ENCODE measurements around the gene RPS6KA2. TPM values are rescaled to one million over a fixed set of nuclear protein-coding genes. Genes with fewer than 3 reads are reported as not detected.
A peak's percentile ranks its signal among the peaks of the same experiment; 100 is the strongest.

RPS6KA2 gene
- total RNA-seq, 1 donor from 2014 or later, result 12.3 TPM

GRCh38 chr6:166616261-166617238 is 10.5 kb downstream of the RPS6KA2 start:
- Mint-ChIP-seq H3K27ac (no peak overlapping the region), H3K4me3 (no peak overlapping the region), H3K9me3 (no peaks in the 10 kb centered on the region), H3K27me3 (ENCODE audit: low read depth) (peaks cover 5% of the 10 kb centered on the region), H3K4me1 (peaks cover 68% of the 10 kb centered on the region), H3K36me3 (peaks cover 4% of the 10 kb centered on the region)
- DNase-seq (ENCODE audit: low spot score in 2 of 2, unreplicated experiment in 2 of 2), result no peak
- TF ChIP-seq, protein P1, sequence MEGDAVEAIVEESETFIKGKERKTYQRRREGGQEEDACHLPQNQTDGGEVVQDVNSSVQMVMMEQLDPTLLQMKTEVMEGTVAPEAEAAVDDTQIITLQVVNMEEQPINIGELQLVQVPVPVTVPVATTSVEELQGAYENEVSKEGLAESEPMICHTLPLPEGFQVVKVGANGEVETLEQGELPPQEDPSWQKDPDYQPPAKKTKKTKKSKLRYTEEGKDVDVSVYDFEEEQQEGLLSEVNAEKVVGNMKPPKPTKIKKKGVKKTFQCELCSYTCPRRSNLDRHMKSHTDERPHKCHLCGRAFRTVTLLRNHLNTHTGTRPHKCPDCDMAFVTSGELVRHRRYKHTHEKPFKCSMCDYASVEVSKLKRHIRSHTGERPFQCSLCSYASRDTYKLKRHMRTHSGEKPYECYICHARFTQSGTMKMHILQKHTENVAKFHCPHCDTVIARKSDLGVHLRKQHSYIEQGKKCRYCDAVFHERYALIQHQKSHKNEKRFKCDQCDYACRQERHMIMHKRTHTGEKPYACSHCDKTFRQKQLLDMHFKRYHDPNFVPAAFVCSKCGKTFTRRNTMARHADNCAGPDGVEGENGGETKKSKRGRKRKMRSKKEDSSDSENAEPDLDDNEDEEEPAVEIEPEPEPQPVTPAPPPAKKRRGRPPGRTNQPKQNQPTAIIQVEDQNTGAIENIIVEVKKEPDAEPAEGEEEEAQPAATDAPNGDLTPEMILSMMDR (IDR thresholded peaks at IDR 0.05; ENCODE audit: unreplicated experiment), result no peak

DNA sequence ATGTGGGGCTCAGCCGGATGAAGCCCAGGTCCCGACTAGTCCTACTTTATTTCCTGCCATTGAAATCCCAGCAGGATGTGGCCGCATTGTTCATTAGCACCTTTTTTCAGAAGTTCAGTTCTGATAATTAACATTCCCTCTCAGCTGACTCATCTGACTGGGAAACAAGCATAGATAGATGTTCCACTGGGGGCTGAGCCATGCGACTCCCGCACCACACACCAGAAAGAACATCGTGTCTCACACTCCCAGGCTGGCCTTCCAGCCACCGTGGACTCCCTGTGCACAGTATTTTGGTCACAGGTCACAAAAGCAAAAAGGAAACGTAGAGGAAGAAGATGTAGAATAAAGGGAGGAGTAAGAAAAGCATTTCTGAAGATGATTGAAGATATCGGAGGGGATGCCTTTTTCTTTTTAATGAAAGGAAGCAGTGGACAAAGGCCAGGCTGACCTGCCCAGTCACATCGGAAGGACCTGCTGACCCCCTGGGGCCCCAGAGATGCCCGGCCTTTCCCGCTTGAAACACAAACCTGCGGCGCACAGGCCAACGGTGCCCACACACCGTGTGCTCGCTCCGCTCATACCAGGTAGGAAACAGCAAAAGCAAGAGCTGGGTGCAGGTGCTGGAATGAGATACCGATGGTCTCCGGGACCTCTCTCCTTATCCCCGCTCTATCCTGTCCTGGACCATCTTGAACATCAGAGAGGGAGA is 11.8 kb downstream of the RPS6KA2 start:
- H3K4me1 Mint-ChIP-seq, result peaks cover 57% of the 10 kb centered on the region
- TF ChIP-seq, protein P1 (IDR thresholded peaks at IDR 0.05; ENCODE audit: unreplicated experiment), result no peak
- H3K4me3 Mint-ChIP-seq, result no peak overlapping the region

DNA sequence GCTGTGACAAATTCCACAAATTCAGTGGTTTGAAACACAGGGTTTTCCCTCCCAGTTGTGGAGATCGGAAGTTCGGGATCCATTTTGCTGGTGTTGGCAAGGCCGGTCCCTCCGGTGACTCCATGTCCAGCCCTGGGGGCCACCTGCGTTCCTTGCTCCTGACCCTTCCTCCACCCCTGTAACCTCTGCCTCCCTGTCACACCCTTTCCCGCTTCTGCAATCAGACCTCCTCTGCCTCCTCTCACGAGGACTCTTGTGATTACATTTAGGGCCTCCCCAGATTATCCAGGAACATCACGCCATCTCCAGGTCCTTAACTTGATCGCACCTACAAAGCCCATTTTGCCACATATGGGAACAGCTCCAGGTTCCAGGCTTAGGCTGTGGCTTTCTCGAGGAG is 12.5 kb downstream of the RPS6KA2 start:
- Mint-ChIP-seq H3K4me3 (no peak overlapping the region), H3K4me1 (peaks cover 55% of the 10 kb centered on the region), H3K36me3 (peaks cover 4% of the 10 kb centered on the region), H3K9me3 (no peaks in the 10 kb centered on the region), H3K27ac (no peak overlapping the region), H3K27me3 (ENCODE audit: low read depth) (peaks cover 5% of the 10 kb centered on the region)
- TF ChIP-seq, protein P1 (IDR thresholded peaks at IDR 0.05; ENCODE audit: unreplicated experiment), result no peak
- DNase-seq (ENCODE audit: low spot score in 2 of 2, unreplicated experiment in 2 of 2), result no peak

More for the DNA sequence above, 11.8 kb downstream of the RPS6KA2 start:
- H3K9me3 Mint-ChIP-seq, result no peaks in the 10 kb centered on the region
- no peak overlapping the region for H3K27ac Mint-ChIP-seq
- H3K27me3 Mint-ChIP-seq (ENCODE audit: low read depth), result peaks cover 5% of the 10 kb centered on the region
- no peak for DNase-seq (ENCODE audit: low spot score in 2 of 2, unreplicated experiment in 2 of 2)
- H3K36me3 Mint-ChIP-seq, result peaks cover 4% of the 10 kb centered on the region

DNA sequence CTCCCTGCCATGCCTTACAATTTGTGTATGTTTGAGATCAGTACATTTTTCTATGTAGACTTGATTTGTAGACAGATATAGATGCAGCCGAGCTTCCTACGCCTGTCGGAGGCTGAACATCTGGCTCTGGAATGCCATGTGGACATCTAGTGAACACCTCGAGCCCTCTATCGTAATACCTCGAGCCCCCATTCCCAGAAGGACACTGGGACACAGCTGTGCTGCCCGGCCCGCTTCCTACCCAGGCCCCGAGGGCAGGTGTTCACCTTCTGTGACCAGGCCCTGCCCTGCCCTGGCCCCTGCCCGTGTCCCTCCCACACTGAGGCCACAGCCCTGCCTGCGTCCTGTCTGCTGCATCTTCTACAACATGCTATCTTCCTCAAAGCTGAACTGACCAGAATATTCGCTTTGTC is 12.9 kb downstream of the RPS6KA2 start:
- no peak for DNase-seq (ENCODE audit: low spot score in 2 of 2, unreplicated experiment in 2 of 2)
- Mint-ChIP-seq H3K4me3 (no peak overlapping the region), H3K36me3 (peaks cover 4% of the 10 kb centered on the region), H3K4me1 (peaks cover 50% of the 10 kb centered on the region), H3K27me3 (ENCODE audit: low read depth) (peaks cover 5% of the 10 kb centered on the region), H3K27ac (no peak overlapping the region), H3K9me3 (no peaks in the 10 kb centered on the region)
- TF ChIP-seq, protein P1 (IDR thresholded peaks at IDR 0.05; ENCODE audit: unreplicated experiment), result no peak

- Mint-ChIP-seq H3K4me1 (peaks cover 46% of the 10 kb centered on the region), H3K4me3 (peak overlapping the region; percentile 10), H3K36me3 (no peaks in the 10 kb centered on the region), H3K27ac (peak overlapping the region; percentile 48), H3K9me3 (no peaks in the 10 kb centered on the region), H3K27me3 (ENCODE audit: low read depth) (peaks cover 5% of the 10 kb centered on the region)
- TF ChIP-seq, protein P1 (IDR thresholded peaks at IDR 0.05; ENCODE audit: unreplicated experiment), result no peak
- no peak for DNase-seq (ENCODE audit: low spot score in 2 of 2, unreplicated experiment in 2 of 2)
Measured at GRCh38 chr6:166613027-166613426, 14.0 kb downstream of the RPS6KA2 start.

All from mesothelial cell of epicardium (in vitro differentiated cells).